Measurements from ENCODE around the gene ANKRD16.

- TF ChIP-seq CTCF (IDR thresholded peaks at IDR 0.05; ENCODE audit: poor library complexity, severe bottlenecking) (no peak), EZH2 (IDR thresholded peaks at IDR 0.05; ENCODE audit: borderline replicate concordance, insufficient read depth, low read length, poor library complexity, severe bottlenecking) (no peak), EP300 (conservative IDR thresholded peaks at IDR 0.05; ENCODE audit: poor library complexity, severe bottlenecking) (no peak)
These were observed 35.6 kb downstream of the ANKRD16 start for GRCh38 chr10:5854131-5854475.
